HepG2 (cell line): ENCODE data around the gene ATP2A3.

Source experiments
- BRF2 ChIP-seq: sonication (generic); formaldehyde crosslinking; IDR thresholded peaks from 2 replicates; pipeline ENCODE4 v1.8.1; 2022; ENCODE audit warnings: mild to moderate bottlenecking, missing genetic modification reagents
- CEBPG ChIP-seq: IDR thresholded peaks from 2 replicates; pipeline ENCODE4 v1.6.1; 2016
- CREB1 ChIP-seq, 2 experiments: fragments of 450-650 bp in 1 of 2; IDR thresholded peaks; 2 replicates each; pipeline ENCODE4 v1.6.1; 2016 to 2017; ENCODE audit warnings: control low read depth in 1 of 2, mild to moderate bottlenecking in 1 of 2, missing compliant biosample characterization in 1 of 2, missing genetic modification characterization in 1 of 2
- MAX ChIP-seq: IDR thresholded peaks from 2 replicates; pipeline ENCODE4 v1.6.1; 2012; ENCODE audit warnings: inconsistent platforms
- MAZ ChIP-seq, 2 experiments: sonication (generic) in 1 of 2; formaldehyde crosslinking in 1 of 2; IDR thresholded peaks; 2 replicates each; pipeline versions ENCODE4 v1.5.0 to v1.6.1; 2012 to 2020; ENCODE audit warnings: low read depth in 2 of 2, mild to moderate bottlenecking in 2 of 2, borderline replicate concordance in 1 of 2, improper control_type of control experiment in 1 of 2, low read length in 1 of 2, missing genetic modification reagents in 1 of 2, moderate library complexity in 1 of 2
- POLR2A ChIP-seq, 2 experiments: IDR thresholded peaks; 2 replicates each; pipeline ENCODE4 v1.6.1; 2011; ENCODE audit warnings: low read depth in 2 of 2, low read length in 2 of 2, mild to moderate bottlenecking in 1 of 2, moderate library complexity in 1 of 2; ENCODE audit not compliant: insufficient read depth in 1 of 2
- RFX3 ChIP-seq: IDR thresholded peaks from 2 replicates; pipeline ENCODE4 v1.6.1; 2016; ENCODE audit warnings: missing biosample characterization, missing genetic modification reagents
- SUZ12 ChIP-seq: fragments of 150-350 bp; IDR thresholded peaks from 2 replicates; pipeline ENCODE4 v1.6.1; 2014; ENCODE audit warnings: low read depth, low read length
- TAF1 ChIP-seq: sonication (generic); formaldehyde crosslinking; IDR thresholded peaks from 2 replicates; pipeline ENCODE4 v1.4.0; 2020; ENCODE audit warnings: missing genetic modification reagents
- ZBED4 ChIP-seq: sonication (generic); formaldehyde crosslinking; IDR thresholded peaks from 2 replicates; pipeline ENCODE4 v1.4.0; 2020; ENCODE audit warnings: missing genetic modification reagents, borderline replicate concordance
- ZBTB26 ChIP-seq: IDR thresholded peaks from 2 replicates; pipeline ENCODE4 v1.6.1; 2016; ENCODE audit warnings: missing compliant biosample characterization, missing genetic modification reagents, borderline replicate concordance
- ZMAT3 ChIP-seq: sonication (generic); formaldehyde crosslinking; conservative IDR thresholded peaks from 2 replicates; pipeline ENCODE4 v1.7.0; 2021; ENCODE audit warnings: missing genetic modification reagents
- ZNF143 ChIP-seq: sonication (generic); formaldehyde crosslinking; IDR thresholded peaks from 2 replicates; pipeline ENCODE4 v1.4.0; 2020; ENCODE audit warnings: missing genetic modification reagents
- ZNF619 ChIP-seq: sonication (generic); formaldehyde crosslinking; IDR thresholded peaks from 2 replicates; pipeline ENCODE4 v1.4.0; 2020; ENCODE audit warnings: mild to moderate bottlenecking, missing genetic modification reagents

- TF ChIP-seq ZBTB26 (CRISPR knock-in tag) (no peak), POLR2A (IDR thresholded peaks at IDR 0.05; ENCODE audit: insufficient read depth in 1 of 2, low read depth in 2 of 2, low read length in 2 of 2) (no peak), ZNF143 (CRISPR knock-in tag) (no peak), TAF1 (CRISPR knock-in tag) (no peak), MAX (no peak), BRF2 (no peak), ZNF619 (CRISPR knock-in tag) (no peak), CEBPG (no peak), SUZ12 (no peak), ZBED4 (no peak), RFX3 (no peak), ZMAT3 (no peak), MAZ (IDR thresholded peaks at IDR 0.05; ENCODE audit: borderline replicate concordance, low read depth, low read length) (no peak), MAZ (CRISPR knock-in tag; IDR thresholded peaks at IDR 0.05; ENCODE audit: low read depth) (no peak), CREB1 (IDR thresholded peaks at IDR 0.05) (no peak), CREB1 (CRISPR knock-in tag; IDR thresholded peaks at IDR 0.05) (no peak)
Observed at GRCh38 chr17:3921502-3922319, 42.5 kb downstream of the ATP2A3 start.
